GM23338 (cell line): ENCODE results near the gene NUB1. TPM values are rescaled to one million over a fixed set of nuclear protein-coding genes. Genes with fewer than 3 reads are reported as not detected.

Source experiments
- ATAC-seq: fragments of 200-7000 bp; cut with Tn5 transposase; 3 replicates; pipeline ENCODE4 v1.9.1; 2020
- DNase-seq: peaks from one replicate; pipeline ENCODE4 v3.0.0-alpha.2; 2015; ENCODE audit warnings: low spot score
- H2AFZ ChIP-seq: fragments of 200-600 bp; sonication (generic); 2 replicates; pipeline ENCODE4 v1.8.0; 2016; ENCODE audit warnings: antibody characterized with exemption, mild to moderate bottlenecking, moderate library complexity
- H3F3A ChIP-seq: fragments of 200-600 bp; sonication (generic); replicated peaks from 2 replicates; pipeline ENCODE4 v1.8.0; 2017; ENCODE audit warnings: antibody characterized with exemption, mixed run types, low read depth
- H3K27ac ChIP-seq: fragments of 200-600 bp; sonication (generic); 2 replicates; pipeline ENCODE4 v1.6.1; 2016; ENCODE audit warnings: low read depth
- H3K27me3 ChIP-seq: fragments of 200-600 bp; sonication (generic); 2 replicates; pipeline ENCODE4 v1.8.0; 2016; ENCODE audit warnings: mild to moderate bottlenecking, mixed run types, moderate library complexity; ENCODE audit not compliant: insufficient read depth
- H3K36me3 ChIP-seq: fragments of 200-600 bp; sonication (generic); 2 replicates; pipeline ENCODE4 v1.8.0; 2016; ENCODE audit warnings: mild to moderate bottlenecking; ENCODE audit not compliant: insufficient read depth
- H3K4me1 ChIP-seq: fragments of 200-600 bp; sonication (generic); 2 replicates; pipeline ENCODE4 v1.8.0; 2016; ENCODE audit warnings: mild to moderate bottlenecking, moderate library complexity; ENCODE audit not compliant: insufficient read depth
- H3K4me2 ChIP-seq: fragments of 200-600 bp; sonication (generic); 2 replicates; pipeline ENCODE4 v1.7.1; 2017; ENCODE audit warnings: mixed run types
- H3K4me3 ChIP-seq: fragments of 200-600 bp; sonication (generic); 2 replicates; pipeline ENCODE4 v1.6.1; 2016; ENCODE audit warnings: mixed run types
- H3K79me2 ChIP-seq: fragments of 200-600 bp; sonication (generic); replicated peaks from 2 replicates; pipeline ENCODE4 v1.8.0; 2017; ENCODE audit warnings: mild to moderate bottlenecking; ENCODE audit not compliant: insufficient read depth
- H3K9me2 ChIP-seq: fragments of 200-600 bp; sonication (generic); 2 replicates; pipeline ENCODE4 v1.8.0; 2017; ENCODE audit not compliant: insufficient read depth
- H4K20me1 ChIP-seq: fragments of 200-600 bp; sonication (generic); replicated peaks from 2 replicates; pipeline ENCODE4 v1.8.0; 2017; ENCODE audit warnings: mild to moderate bottlenecking; ENCODE audit not compliant: insufficient read depth
- H3K27ac Mint-ChIP-seq: 2 replicates; pipeline ENCODE4 v1.8.0; 2020; ENCODE audit warnings: inconsistent platforms, mild to moderate bottlenecking, moderate library complexity, mixed read lengths
- H3K27me3 Mint-ChIP-seq: 3 replicates; pipeline ENCODE4 v1.8.0; 2022; ENCODE audit warnings: low read depth, mild to moderate bottlenecking, moderate library complexity, mixed read lengths, inconsistent platforms; ENCODE audit not compliant: insufficient read depth, poor library complexity
- H3K36me3 Mint-ChIP-seq: 3 replicates; pipeline ENCODE4 v1.8.0; 2021; ENCODE audit warnings: low read depth, mild to moderate bottlenecking, inconsistent platforms, moderate library complexity, mixed read lengths
- H3K4me1 Mint-ChIP-seq: 3 replicates; pipeline ENCODE4 v1.8.0; 2020; ENCODE audit warnings: mild to moderate bottlenecking, inconsistent platforms, mixed read lengths
- H3K4me3 Mint-ChIP-seq: 3 replicates; pipeline ENCODE4 v1.8.0; 2021; ENCODE audit warnings: moderate library complexity, mild to moderate bottlenecking, inconsistent platforms, mixed read lengths
- H3K9me3 Mint-ChIP-seq: 3 replicates; pipeline ENCODE4 v1.8.0; 2020; ENCODE audit warnings: moderate library complexity, mild to moderate bottlenecking, inconsistent platforms, mixed read lengths
- EZH2 ChIP-seq: fragments of 200-600 bp; sonication (generic); IDR thresholded peaks from one replicate; pipeline ENCODE4 v1.8.0; 2017; ENCODE audit warnings: antibody characterized with exemption, mild to moderate bottlenecking, low read depth; ENCODE audit not compliant: unreplicated experiment
- EZH2phosphoT487 ChIP-seq: fragments of 200-600 bp; sonication (generic); IDR thresholded peaks from one replicate; pipeline ENCODE4 v1.8.1; 2018; ENCODE audit warnings: antibody characterized with exemption; ENCODE audit not compliant: unreplicated experiment
- JUNB ChIP-seq: IDR thresholded peaks from one replicate; pipeline ENCODE4 v1.6.1; 2016; ENCODE audit warnings: antibody characterized with exemption; ENCODE audit not compliant: unreplicated experiment
- NANOG ChIP-seq: IDR thresholded peaks from 2 replicates; pipeline ENCODE4 v1.6.1; 2016; ENCODE audit warnings: antibody characterized with exemption, borderline replicate concordance
- POLR2AphosphoS5 ChIP-seq: IDR thresholded peaks from 2 replicates; pipeline ENCODE4 v1.6.1; 2016; ENCODE audit warnings: antibody characterized with exemption, low read depth
- ZNF331 ChIP-seq: fragments of 250-450 bp; sonication (Bioruptor Pico); IDR thresholded peaks from 2 replicates; pipeline ENCODE4 v1.5.0; 2020; ENCODE audit warnings: low read depth, mild to moderate bottlenecking, moderate library complexity
- polyA plus RNA-seq: library from polyadenylated mRNA; unstranded; fragments of >200 nt; fragmentation: Nextera tagmentation; extraction: Ambion mirVana; gene quantifications from 2 replicates; pipeline ENCODE4 v1.2.1, GENCODE V29; 2016
- total RNA-seq: library from RNA; depleted of rRNA; stranded (reverse); fragments of >200 nt; shearing (Covaris generic); gene quantifications from 2 replicates; pipeline ENCODE4 v1.2.3, GENCODE V29; 2014
- TF ChIP-seq, protein P1 (sequence below): IDR thresholded peaks from 2 replicates; pipeline ENCODE4 v1.6.1; 2016; ENCODE audit warnings: antibody characterized with exemption
- TF ChIP-seq, protein P2 (sequence below): IDR thresholded peaks from one replicate; pipeline ENCODE4 v1.6.1; 2018; ENCODE audit warnings: antibody characterized with exemption; ENCODE audit not compliant: unreplicated experiment

Gene NUB1
- total and polyA plus RNA-seq, 2 experiments from 2014 or later = 31.8 to 42.3 TPM

DNA sequence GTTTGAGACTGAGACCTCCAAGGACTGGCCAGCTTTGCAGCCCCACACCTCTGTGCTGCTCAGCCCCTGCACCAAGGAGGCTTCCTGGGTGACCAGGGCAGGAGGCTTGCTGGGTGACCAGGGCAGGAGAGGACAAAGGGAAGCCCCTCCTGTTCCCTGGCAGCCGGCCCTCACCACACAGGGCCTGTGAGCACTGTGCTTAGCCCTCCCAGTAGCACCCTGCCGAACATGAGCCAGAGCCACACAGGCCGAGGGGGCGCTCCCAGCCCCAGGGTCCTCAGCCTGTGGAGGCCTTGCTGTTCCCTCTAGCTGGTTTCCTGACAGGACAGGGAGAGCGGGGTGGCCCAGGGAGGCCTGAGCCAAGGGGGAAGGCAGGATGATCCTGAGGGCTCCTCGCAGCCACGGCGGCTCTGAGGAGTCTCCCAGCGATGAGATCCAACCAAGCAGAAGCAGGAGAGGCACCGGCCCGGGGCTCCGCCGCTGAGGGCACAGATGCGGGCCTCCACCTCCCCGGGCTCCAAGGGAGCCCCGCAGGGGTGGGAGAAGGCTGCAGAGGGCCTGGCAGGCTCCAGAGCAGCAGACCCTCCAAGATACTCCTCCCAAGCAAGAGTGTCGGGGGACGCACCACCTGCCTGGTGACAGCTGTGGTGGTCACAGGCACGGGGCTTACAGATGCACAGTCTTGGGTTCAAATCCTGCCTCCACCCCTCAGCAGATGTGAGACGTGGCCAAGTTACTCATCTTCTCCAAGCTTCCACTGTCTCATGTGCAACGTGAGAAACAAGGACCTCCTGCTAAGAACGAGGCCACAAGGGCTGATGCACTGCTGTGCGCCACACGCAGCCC is 45.8 kb downstream of the NUB1 start:
- Histone ChIP-seq H3K79me2 (no peaks in the 10 kb centered on the region), H3K4me1 (peaks cover 3% of the 10 kb centered on the region; the same call in 1 of the 2 replicates), H4K20me1 (no peaks in the 10 kb centered on the region), H3K27me3 (peaks cover 18% of the 10 kb centered on the region), H3K4me3 (no peak overlapping the region), H2AFZ (no peak overlapping the region), H3F3A (peaks cover 9% of the 10 kb centered on the region; the same call in 1 of the 2 replicates), H3K27ac (no peak overlapping the region), H3K36me3 (no peaks in the 10 kb centered on the region; the same call in 1 of the 2 replicates), H3K4me2 (no peak overlapping the region), H3K9me2 (no peaks in the 10 kb centered on the region)
- TF ChIP-seq, protein P1, sequence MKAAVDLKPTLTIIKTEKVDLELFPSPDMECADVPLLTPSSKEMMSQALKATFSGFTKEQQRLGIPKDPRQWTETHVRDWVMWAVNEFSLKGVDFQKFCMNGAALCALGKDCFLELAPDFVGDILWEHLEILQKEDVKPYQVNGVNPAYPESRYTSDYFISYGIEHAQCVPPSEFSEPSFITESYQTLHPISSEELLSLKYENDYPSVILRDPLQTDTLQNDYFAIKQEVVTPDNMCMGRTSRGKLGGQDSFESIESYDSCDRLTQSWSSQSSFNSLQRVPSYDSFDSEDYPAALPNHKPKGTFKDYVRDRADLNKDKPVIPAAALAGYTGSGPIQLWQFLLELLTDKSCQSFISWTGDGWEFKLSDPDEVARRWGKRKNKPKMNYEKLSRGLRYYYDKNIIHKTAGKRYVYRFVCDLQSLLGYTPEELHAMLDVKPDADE = no peak
- TF ChIP-seq JUNB (no peak), NANOG (no peak), EZH2 (no peak), ZNF331 (CRISPR knock-in tag) (no peak), POLR2AphosphoS5 (no peak)
- Mint-ChIP-seq H3K4me1 (peaks cover 15% of the 10 kb centered on the region), H3K27ac (no peak overlapping the region), H3K4me3 (no peak overlapping the region), H3K27me3 (peaks cover 14% of the 10 kb centered on the region), H3K9me3 (no peaks in the 10 kb centered on the region), H3K36me3 (no peaks in the 10 kb centered on the region; the same call in 2 of the 3 replicates)
- ATAC-seq = peak; percentile 9; the same call in 2 of the 3 replicates
- DNase-seq = no peak

DNA sequence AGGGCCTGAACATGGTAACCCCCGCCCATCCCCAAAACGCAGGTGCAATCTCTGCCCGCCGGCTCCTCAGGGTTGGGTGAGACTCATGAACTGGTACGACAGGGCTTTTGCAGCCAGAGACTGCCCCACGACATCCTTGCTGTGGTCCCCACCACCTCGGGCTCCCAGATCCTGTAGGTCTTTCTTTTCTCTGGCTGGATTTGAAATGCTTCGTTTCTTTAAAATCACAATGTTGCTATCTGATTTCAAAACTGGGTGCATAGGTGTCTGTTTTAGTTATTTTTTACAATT is 46.3 kb downstream of the NUB1 start:
- no peak overlapping the region for H3K27ac Mint-ChIP-seq
- no peaks in the 10 kb centered on the region for H3K79me2 ChIP-seq
- no peaks in the 10 kb centered on the region for H3K9me2 ChIP-seq
- H3K36me3 ChIP-seq = no peaks in the 10 kb centered on the region; the same call in 1 of the 2 replicates
- DNase-seq (no peak), ATAC-seq (no peak)
- TF ChIP-seq, protein P2, sequence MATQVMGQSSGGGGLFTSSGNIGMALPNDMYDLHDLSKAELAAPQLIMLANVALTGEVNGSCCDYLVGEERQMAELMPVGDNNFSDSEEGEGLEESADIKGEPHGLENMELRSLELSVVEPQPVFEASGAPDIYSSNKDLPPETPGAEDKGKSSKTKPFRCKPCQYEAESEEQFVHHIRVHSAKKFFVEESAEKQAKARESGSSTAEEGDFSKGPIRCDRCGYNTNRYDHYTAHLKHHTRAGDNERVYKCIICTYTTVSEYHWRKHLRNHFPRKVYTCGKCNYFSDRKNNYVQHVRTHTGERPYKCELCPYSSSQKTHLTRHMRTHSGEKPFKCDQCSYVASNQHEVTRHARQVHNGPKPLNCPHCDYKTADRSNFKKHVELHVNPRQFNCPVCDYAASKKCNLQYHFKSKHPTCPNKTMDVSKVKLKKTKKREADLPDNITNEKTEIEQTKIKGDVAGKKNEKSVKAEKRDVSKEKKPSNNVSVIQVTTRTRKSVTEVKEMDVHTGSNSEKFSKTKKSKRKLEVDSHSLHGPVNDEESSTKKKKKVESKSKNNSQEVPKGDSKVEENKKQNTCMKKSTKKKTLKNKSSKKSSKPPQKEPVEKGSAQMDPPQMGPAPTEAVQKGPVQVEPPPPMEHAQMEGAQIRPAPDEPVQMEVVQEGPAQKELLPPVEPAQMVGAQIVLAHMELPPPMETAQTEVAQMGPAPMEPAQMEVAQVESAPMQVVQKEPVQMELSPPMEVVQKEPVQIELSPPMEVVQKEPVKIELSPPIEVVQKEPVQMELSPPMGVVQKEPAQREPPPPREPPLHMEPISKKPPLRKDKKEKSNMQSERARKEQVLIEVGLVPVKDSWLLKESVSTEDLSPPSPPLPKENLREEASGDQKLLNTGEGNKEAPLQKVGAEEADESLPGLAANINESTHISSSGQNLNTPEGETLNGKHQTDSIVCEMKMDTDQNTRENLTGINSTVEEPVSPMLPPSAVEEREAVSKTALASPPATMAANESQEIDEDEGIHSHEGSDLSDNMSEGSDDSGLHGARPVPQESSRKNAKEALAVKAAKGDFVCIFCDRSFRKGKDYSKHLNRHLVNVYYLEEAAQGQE = no peak
- TF ChIP-seq, protein P1 = no peak
- TF ChIP-seq EZH2phosphoT487 (no peak), NANOG (no peak), EZH2 (no peak)
- H3F3A ChIP-seq = peaks cover 7% of the 10 kb centered on the region; the same call in 1 of the 2 replicates
- H3K4me1 ChIP-seq = no peaks in the 10 kb centered on the region
- no peak overlapping the region for H3K4me2 ChIP-seq
- no peak overlapping the region for H3K4me3 Mint-ChIP-seq
- H2AFZ ChIP-seq = no peak overlapping the region
- H4K20me1 ChIP-seq = no peaks in the 10 kb centered on the region
- H3K27me3 ChIP-seq = peaks cover 13% of the 10 kb centered on the region
- H3K27ac ChIP-seq = no peak overlapping the region
- peaks cover 12% of the 10 kb centered on the region for H3K4me1 Mint-ChIP-seq
- no peak overlapping the region for H3K4me3 ChIP-seq
- H3K9me3 Mint-ChIP-seq = no peaks in the 10 kb centered on the region
- H3K36me3 Mint-ChIP-seq = no peaks in the 10 kb centered on the region; the same call in 2 of the 3 replicates
- H3K27me3 Mint-ChIP-seq = peaks cover 9% of the 10 kb centered on the region
